HepG2 (cell line): ENCODE results near the gene NABP1. TPM values are rescaled to one million over a fixed set of nuclear protein-coding genes. Genes with fewer than 3 reads are reported as not detected.
A peak's percentile ranks its signal among the peaks of the same experiment; 100 is the strongest.

Experiments
- DRAP1 ChIP-seq: IDR thresholded peaks from 2 replicates; pipeline ENCODE4 v1.6.1; 2016; ENCODE audit warnings: missing genetic modification reagents, missing compliant biosample characterization
- FOSL1 ChIP-seq: sonication (generic); formaldehyde crosslinking; IDR thresholded peaks from 2 replicates; pipeline ENCODE4 v1.9.0; 2021; ENCODE audit warnings: missing genetic modification reagents, borderline replicate concordance
- FOXC1 ChIP-seq: sonication (generic); formaldehyde crosslinking; IDR thresholded peaks from 2 replicates; pipeline ENCODE4 v1.8.0; 2022; ENCODE audit warnings: mild to moderate bottlenecking, missing genetic modification reagents, borderline replicate concordance
- GABPA ChIP-seq, 2 experiments: IDR thresholded peaks; 2 replicates each; pipeline ENCODE4 v1.6.1; 2011 to 2016; ENCODE audit warnings: low read depth in 2 of 2, low read length in 1 of 2, missing biosample characterization in 1 of 2, missing genetic modification characterization in 1 of 2
- GATA4 ChIP-seq: sonication (generic); IDR thresholded peaks from 2 replicates; pipeline ENCODE4 v1.6.1; 2016; ENCODE audit warnings: antibody characterized with exemption, low read depth, borderline replicate concordance
- JUNB ChIP-seq: sonication (generic); formaldehyde crosslinking; IDR thresholded peaks from 2 replicates; pipeline ENCODE4 v1.8.0; 2022; ENCODE audit warnings: missing genetic modification reagents, mild to moderate bottlenecking, borderline replicate concordance
- MAFF ChIP-seq: IDR thresholded peaks from 2 replicates; pipeline ENCODE4 v1.6.1; 2011; ENCODE audit warnings: low read depth, low read length, improper control_type of control experiment
- MAFK ChIP-seq, 2 experiments: IDR thresholded peaks in 1 of 2; conservative IDR thresholded peaks in 1 of 2; 2 replicates each; pipeline ENCODE4 v1.6.1; 2011; ENCODE audit warnings: improper control_type of control experiment in 2 of 2, low read length in 2 of 2
- NONO ChIP-seq, 2 experiments: fragments of 450-650 bp in 1 of 2; sonication (generic) in 1 of 2; formaldehyde crosslinking in 1 of 2; IDR thresholded peaks in 1 of 2; conservative IDR thresholded peaks in 1 of 2; 2 replicates each; pipeline versions ENCODE4 v1.6.1 to v1.8.0; 2017 to 2022; ENCODE audit warnings: mild to moderate bottlenecking in 1 of 2, missing genetic modification reagents in 1 of 2, moderate library complexity in 1 of 2
- NR2F1 ChIP-seq, 2 experiments: fragments of 450-650 bp in 1 of 2; formaldehyde crosslinking in 1 of 2; IDR thresholded peaks; 2 replicates each; pipeline versions ENCODE4 v1.5.0 to v1.6.1; 2016 to 2020; ENCODE audit warnings: mild to moderate bottlenecking in 1 of 2, missing compliant biosample characterization in 1 of 2, missing genetic modification reagents in 1 of 2, moderate library complexity in 1 of 2
- RARA ChIP-seq: IDR thresholded peaks from 2 replicates; pipeline ENCODE4 v1.6.1; 2016; ENCODE audit warnings: missing genetic modification reagents, missing compliant biosample characterization
- REPIN1 ChIP-seq: sonication (generic); formaldehyde crosslinking; IDR thresholded peaks from 2 replicates; pipeline ENCODE4 v1.8.0; 2022; ENCODE audit warnings: missing genetic modification reagents, low read depth, mild to moderate bottlenecking, borderline replicate concordance
- SMARCC2 ChIP-seq: fragments of 450-650 bp; IDR thresholded peaks from 2 replicates; pipeline ENCODE4 v1.6.1; 2017; ENCODE audit warnings: antibody characterized with exemption, mild to moderate bottlenecking
- STAT6 ChIP-seq: sonication (generic); formaldehyde crosslinking; IDR thresholded peaks from 2 replicates; pipeline ENCODE4 v1.4.0; 2020; ENCODE audit warnings: missing genetic modification reagents, mild to moderate bottlenecking, borderline replicate concordance
- TBX3 ChIP-seq: fragments of 450-650 bp; IDR thresholded peaks from 2 replicates; pipeline ENCODE4 v1.6.1; 2017; ENCODE audit warnings: antibody characterized with exemption, mild to moderate bottlenecking, inconsistent platforms, borderline replicate concordance
- TCF7 ChIP-seq: sonication (generic); IDR thresholded peaks from 2 replicates; pipeline ENCODE4 v1.6.1; 2016; ENCODE audit warnings: antibody characterized with exemption, low read depth
- TEAD3 ChIP-seq: optimal IDR thresholded peaks from 2 replicates; pipeline ENCODE3; 2016; ENCODE audit warnings: borderline replicate concordance
- THRA ChIP-seq: sonication (generic); formaldehyde crosslinking; IDR thresholded peaks from 2 replicates; pipeline ENCODE4 v1.4.0; 2020; ENCODE audit warnings: missing genetic modification reagents, borderline replicate concordance
- ZNF143 ChIP-seq: sonication (generic); formaldehyde crosslinking; IDR thresholded peaks from 2 replicates; pipeline ENCODE4 v1.4.0; 2020; ENCODE audit warnings: missing genetic modification reagents
- ZNF256 ChIP-seq: sonication (generic); formaldehyde crosslinking; conservative IDR thresholded peaks from 2 replicates; pipeline ENCODE4 v1.4.0; 2020; ENCODE audit warnings: missing genetic modification reagents
- ZNF615 ChIP-seq: sonication (generic); formaldehyde crosslinking; IDR thresholded peaks from 2 replicates; pipeline ENCODE4 v1.5.0; 2020; ENCODE audit warnings: mild to moderate bottlenecking, missing genetic modification reagents, borderline replicate concordance
- ZNF780A ChIP-seq: sonication (generic); formaldehyde crosslinking; IDR thresholded peaks from 2 replicates; pipeline ENCODE4 v1.8.0; 2022; ENCODE audit warnings: mild to moderate bottlenecking, missing genetic modification reagents, moderate library complexity
- polyA plus RNA-seq, 8 experiments: library from polyadenylated mRNA; depleted of rRNA in 3 of 8; stranded (reverse) in 7 of 8; unstranded in 1 of 8; fragments of >200 nt; fragmentation: Illumina TruSeq in 4 of 8; extraction: Trizol in 4 of 8; gene quantifications; 2 replicates each; pipeline versions ENCODE4 v1.2.1 to v1.2.3, GENCODE V29; 2011 to 2016; ENCODE audit warnings: low read depth in 4 of 8, missing spikeins in 1 of 8, mixed read lengths in 1 of 8; ENCODE audit not compliant: insufficient read depth in 1 of 8
- total RNA-seq, 5 experiments: library from RNA; depleted of rRNA; stranded (reverse); fragments of >200 nt; fragmentation: Illumina TruSeq; extraction: Trizol; gene quantifications; 2 replicates each; pipeline ENCODE4 v1.2.3, GENCODE V29; 2016; ENCODE audit warnings: low read depth in 1 of 5
- TF ChIP-seq, protein P1 (sequence below): sonication (generic); formaldehyde crosslinking; IDR thresholded peaks from 2 replicates; pipeline ENCODE4 v1.4.0; 2020; ENCODE audit warnings: missing genetic modification reagents

NABP1 gene
- total and polyA plus RNA-seq, 2 of the 13 experiments (the other 11 are each of a cell fraction or from before 2014, with no cell fraction given), result 14.9 to 19.8 TPM

- TF ChIP-seq TBX3 (peak; percentile 82; the same call in 1 of the 2 replicates), NONO (IDR thresholded peaks at IDR 0.05) (no peak), NONO (CRISPR knock-in tag; conservative IDR thresholded peaks at IDR 0.05) (peak; percentile 43; the same call in 1 of the 2 replicates), ZNF256 (CRISPR knock-in tag) (no peak), FOXC1 (CRISPR knock-in tag) (no peak), ZNF143 (no peak), REPIN1 (CRISPR knock-in tag) (0 out of 2 replicates have a peak, but pooled peaks have one; percentile 60), MAFF (peak; percentile 69), SMARCC2 (0 out of 2 replicates have a peak, but pooled peaks have one; percentile 38), DRAP1 (CRISPR knock-in tag) (peak; percentile 29; the same call in 1 of the 2 replicates), MAFK (conservative IDR thresholded peaks at IDR 0.05 in 1 of 2, IDR thresholded peaks at IDR 0.05 in 1 of 2; ENCODE audit: low read length in 2 of 2) (peak; percentile 70 to 81), THRA (CRISPR knock-in tag) (peak; percentile 84), JUNB (CRISPR knock-in tag) (peak; percentile 51; the same call in 1 of the 2 replicates), TEAD3 (peak; percentile 91), FOSL1 (CRISPR knock-in tag) (peak; percentile 88), ZNF615 (CRISPR knock-in tag) (0 out of 2 replicates have a peak, but pooled peaks have one; percentile 40), STAT6 (CRISPR knock-in tag) (0 out of 2 replicates have a peak, but pooled peaks have one; percentile 38), GATA4 (peak; percentile 91; the same call in 1 of the 2 replicates), NR2F1 (CRISPR knock-in tag; IDR thresholded peaks at IDR 0.05) (0 out of 4 replicates have a peak, but pooled peaks of 1 of the 2 experiments have one; percentile 46), RARA (CRISPR knock-in tag) (peak; percentile 83), GABPA (IDR thresholded peaks at IDR 0.05; ENCODE audit: low read depth, low read length) (no peak), GABPA (CRISPR knock-in tag; IDR thresholded peaks at IDR 0.05; ENCODE audit: low read depth) (peak; percentile 48), TCF7 (peak; percentile 94), ZNF780A (CRISPR knock-in tag) (no peak)
- TF ChIP-seq, protein P1, sequence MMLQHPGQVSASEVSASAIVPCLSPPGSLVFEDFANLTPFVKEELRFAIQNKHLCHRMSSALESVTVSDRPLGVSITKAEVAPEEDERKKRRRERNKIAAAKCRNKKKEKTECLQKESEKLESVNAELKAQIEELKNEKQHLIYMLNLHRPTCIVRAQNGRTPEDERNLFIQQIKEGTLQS (CRISPR knock-in tag), result peak; percentile 60
Measured at GRCh38 chr2:191637182-191638078, 40.5 kb upstream of the NABP1 start (continued).
